Measurements from ENCODE around the gene LYPD6B.

Gene LYPD6B

DNA sequence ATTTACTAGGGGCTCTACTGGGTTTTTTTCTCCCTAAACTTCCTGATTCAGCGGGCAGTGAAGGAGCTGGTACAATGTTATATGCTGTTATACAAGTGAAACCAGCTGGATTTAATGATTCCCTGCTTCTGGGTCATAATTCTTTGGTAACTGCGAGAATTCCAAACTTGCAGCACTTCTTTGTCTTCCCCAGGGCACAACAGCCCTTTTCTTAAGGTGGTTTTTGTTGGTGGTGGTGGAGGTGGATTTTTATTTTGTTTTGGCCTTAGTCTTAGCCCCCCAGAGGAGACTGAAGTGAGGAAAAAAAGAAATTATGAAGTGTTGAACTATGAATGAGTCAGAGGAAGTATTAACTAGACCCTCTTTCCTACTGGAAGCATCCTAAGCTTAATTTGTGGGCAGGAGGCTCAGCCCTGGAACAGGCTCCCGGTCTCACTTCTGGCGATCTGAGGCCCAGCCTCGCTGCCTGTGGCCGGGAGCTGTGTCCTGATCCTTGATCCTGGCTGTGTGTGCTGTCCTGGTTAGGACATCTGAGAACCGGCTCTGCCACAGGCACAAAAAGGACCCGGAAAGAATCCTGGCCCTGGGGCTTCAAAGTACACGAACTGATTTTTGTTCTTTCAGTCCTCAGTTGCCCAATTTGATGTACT lies 141.9 kb downstream of the LYPD6B start:
- Histone ChIP-seq H3K79me2 (ENCODE audit: insufficient read depth, low read length) (no peaks in the 10 kb centered on the region), H3K4me3 (ENCODE audit: low read length, poor library complexity, severe bottlenecking) (no peak overlapping the region), H3K4me1 (ENCODE audit: insufficient read depth, low read length, poor library complexity, severe bottlenecking) (no peaks in the 10 kb centered on the region), H4K20me1 (ENCODE audit: insufficient read depth, low read length, poor library complexity, severe bottlenecking) (no peaks in the 10 kb centered on the region), H3K9me3 (ENCODE audit: insufficient read depth, low read depth, low read length) (no peaks in the 10 kb centered on the region), H3K27me3 (ENCODE audit: insufficient read depth, low read length, poor library complexity, severe bottlenecking) (no peaks in the 10 kb centered on the region), H3K9ac (ENCODE audit: low read depth, low read length, poor library complexity, severe bottlenecking) (no peak overlapping the region), H3K36me3 (ENCODE audit: insufficient read depth, low read length) (no peaks in the 10 kb centered on the region), H3K4me2 (ENCODE audit: low read depth, low read length, poor library complexity, severe bottlenecking) (no peak overlapping the region), H3F3A (ENCODE audit: low read depth) (no peaks in the 10 kb centered on the region), H3K9me2 (replicated peaks; ENCODE audit: low read depth, low read length) (no peaks in the 10 kb centered on the region), H2AFZ (ENCODE audit: low read length) (no peak overlapping the region)
- TF ChIP-seq, protein P1, sequence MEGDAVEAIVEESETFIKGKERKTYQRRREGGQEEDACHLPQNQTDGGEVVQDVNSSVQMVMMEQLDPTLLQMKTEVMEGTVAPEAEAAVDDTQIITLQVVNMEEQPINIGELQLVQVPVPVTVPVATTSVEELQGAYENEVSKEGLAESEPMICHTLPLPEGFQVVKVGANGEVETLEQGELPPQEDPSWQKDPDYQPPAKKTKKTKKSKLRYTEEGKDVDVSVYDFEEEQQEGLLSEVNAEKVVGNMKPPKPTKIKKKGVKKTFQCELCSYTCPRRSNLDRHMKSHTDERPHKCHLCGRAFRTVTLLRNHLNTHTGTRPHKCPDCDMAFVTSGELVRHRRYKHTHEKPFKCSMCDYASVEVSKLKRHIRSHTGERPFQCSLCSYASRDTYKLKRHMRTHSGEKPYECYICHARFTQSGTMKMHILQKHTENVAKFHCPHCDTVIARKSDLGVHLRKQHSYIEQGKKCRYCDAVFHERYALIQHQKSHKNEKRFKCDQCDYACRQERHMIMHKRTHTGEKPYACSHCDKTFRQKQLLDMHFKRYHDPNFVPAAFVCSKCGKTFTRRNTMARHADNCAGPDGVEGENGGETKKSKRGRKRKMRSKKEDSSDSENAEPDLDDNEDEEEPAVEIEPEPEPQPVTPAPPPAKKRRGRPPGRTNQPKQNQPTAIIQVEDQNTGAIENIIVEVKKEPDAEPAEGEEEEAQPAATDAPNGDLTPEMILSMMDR (conservative IDR thresholded peaks at IDR 0.05; ENCODE audit: low read length) = no peak
- no peak for TF ChIP-seq EZH2phosphoT487 (IDR thresholded peaks at IDR 0.05; ENCODE audit: borderline replicate concordance)

GRCh38 chr2:149183187-149183586 lies 144.7 kb downstream of the LYPD6B start:
- Histone ChIP-seq H3K4me1 (ENCODE audit: insufficient read depth, low read length, poor library complexity, severe bottlenecking) (no peaks in the 10 kb centered on the region), H3K9ac (ENCODE audit: low read depth, low read length, poor library complexity, severe bottlenecking) (no peak overlapping the region), H2AFZ (ENCODE audit: low read length) (no peak overlapping the region), H3K9me2 (replicated peaks; ENCODE audit: low read depth, low read length) (no peaks in the 10 kb centered on the region), H3F3A (ENCODE audit: low read depth) (no peaks in the 10 kb centered on the region), H3K27me3 (ENCODE audit: insufficient read depth, low read length, poor library complexity, severe bottlenecking) (no peaks in the 10 kb centered on the region), H3K4me2 (ENCODE audit: low read depth, low read length, poor library complexity, severe bottlenecking) (no peak overlapping the region), H3K79me2 (ENCODE audit: insufficient read depth, low read length) (no peaks in the 10 kb centered on the region), H3K9me3 (ENCODE audit: insufficient read depth, low read depth, low read length) (no peaks in the 10 kb centered on the region), H4K20me1 (ENCODE audit: insufficient read depth, low read length, poor library complexity, severe bottlenecking) (no peaks in the 10 kb centered on the region), H3K4me3 (ENCODE audit: low read length, poor library complexity, severe bottlenecking) (no peak overlapping the region), H3K36me3 (ENCODE audit: insufficient read depth, low read length) (no peaks in the 10 kb centered on the region)
- TF ChIP-seq, protein P1 (conservative IDR thresholded peaks at IDR 0.05; ENCODE audit: low read length) = no peak
- TF ChIP-seq EZH2phosphoT487 (IDR thresholded peaks at IDR 0.05; ENCODE audit: borderline replicate concordance) = no peak

DNA sequence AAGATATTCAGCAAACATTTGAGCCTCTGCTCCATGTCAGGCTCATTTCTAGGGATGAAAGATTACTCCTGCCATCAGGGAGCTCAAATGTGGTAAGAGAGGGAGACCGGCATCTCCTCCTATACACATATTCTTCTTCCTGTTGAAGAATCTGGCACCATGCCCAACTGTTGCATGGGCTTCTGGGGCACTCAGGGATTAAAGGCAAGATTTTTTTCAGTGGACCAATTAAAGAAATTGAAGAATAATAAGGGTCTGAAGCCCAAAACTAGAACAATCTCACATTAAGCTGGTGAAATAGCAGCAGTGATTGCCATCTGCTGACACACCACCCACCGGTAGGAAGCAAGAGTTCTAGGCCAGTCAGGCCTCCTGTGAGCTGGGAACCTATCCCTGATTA lies 146.5 kb downstream of the LYPD6B start:
- no peaks in the 10 kb centered on the region for H3K79me2 ChIP-seq (ENCODE audit: insufficient read depth, low read length)
- no peaks in the 10 kb centered on the region for H3K9me2 ChIP-seq (replicated peaks; ENCODE audit: low read depth, low read length)
- H2AFZ ChIP-seq (ENCODE audit: low read length) = no peak overlapping the region
- no peak overlapping the region for H3K9ac ChIP-seq (ENCODE audit: low read depth, low read length, poor library complexity, severe bottlenecking)
- no peaks in the 10 kb centered on the region for H3K36me3 ChIP-seq (ENCODE audit: insufficient read depth, low read length)
- no peaks in the 10 kb centered on the region for H3K27me3 ChIP-seq (ENCODE audit: insufficient read depth, low read length, poor library complexity, severe bottlenecking)
- no peaks in the 10 kb centered on the region for H3F3A ChIP-seq (ENCODE audit: low read depth)
- H3K4me2 ChIP-seq (ENCODE audit: low read depth, low read length, poor library complexity, severe bottlenecking) = no peak overlapping the region
- no peaks in the 10 kb centered on the region for H3K4me1 ChIP-seq (ENCODE audit: insufficient read depth, low read length, poor library complexity, severe bottlenecking)
- no peaks in the 10 kb centered on the region for H3K9me3 ChIP-seq (ENCODE audit: insufficient read depth, low read depth, low read length)
- H3K4me3 ChIP-seq (ENCODE audit: low read length, poor library complexity, severe bottlenecking) = no peak overlapping the region
- TF ChIP-seq, protein P1 (conservative IDR thresholded peaks at IDR 0.05; ENCODE audit: low read length) = no peak
- no peak for TF ChIP-seq EZH2phosphoT487 (IDR thresholded peaks at IDR 0.05; ENCODE audit: borderline replicate concordance)
- no peaks in the 10 kb centered on the region for H4K20me1 ChIP-seq (ENCODE audit: insufficient read depth, low read length, poor library complexity, severe bottlenecking)

Data from Loucy (cell line).